ENCODE data around the gene PALD1.

- no peak for TF ChIP-seq CTCF (IDR thresholded peaks at IDR 0.05; ENCODE audit: insufficient read depth, low read depth, low read length)
- no peak for TF ChIP-seq EZH2 (IDR thresholded peaks at IDR 0.05; ENCODE audit: insufficient read depth, low read length)
These were observed 17.2 kb downstream of the PALD1 start for GRCh38 chr10:70495691-70496261.
